ENCODE data around the gene ADCY3. TPM values are rescaled to one million over a fixed set of nuclear protein-coding genes. Genes with fewer than 3 reads are reported as not detected.

The ADCY3 gene
- total and polyA plus RNA-seq, 2 of the 13 experiments (the other 11 are each of a cell fraction or from before 2014, with no cell fraction given): 0.11 to 0.61 TPM

GRCh38 chr2:24792874-24793760 is 126.9 kb downstream of the ADCY3 start, which contains the start of the genes CENPO and PTRHD1 (continued):
- no peak for TF ChIP-seq ZNF75D (CRISPR knock-in tag; IDR thresholded peaks at IDR 0.05; ENCODE audit: borderline replicate concordance)
- peak; percentile 88 for TF ChIP-seq BCL3 (CRISPR knock-in tag; IDR thresholded peaks at IDR 0.05)
- peak; percentile 30; the same call in 1 of the 2 replicates for TF ChIP-seq HNF4G (IDR thresholded peaks at IDR 0.05; ENCODE audit: borderline replicate concordance, low read depth, low read length)
- TF ChIP-seq HNF4G (CRISPR knock-in tag; IDR thresholded peaks at IDR 0.05; ENCODE audit: borderline replicate concordance, low read depth): peak; percentile 76
- no peak for TF ChIP-seq ZSCAN22 (CRISPR knock-in tag; IDR thresholded peaks at IDR 0.05)
- no peak for TF ChIP-seq NFIB (CRISPR knock-in tag; IDR thresholded peaks at IDR 0.05; ENCODE audit: borderline replicate concordance)
- 0 out of 2 replicates have a peak, but pooled peaks have one; percentile 56 for TF ChIP-seq AHDC1 (CRISPR knock-in tag; IDR thresholded peaks at IDR 0.05; ENCODE audit: borderline replicate concordance)
- TF ChIP-seq ZFP82 (CRISPR knock-in tag; IDR thresholded peaks at IDR 0.05; ENCODE audit: borderline replicate concordance): peak; percentile 89; the same call in 1 of the 2 replicates
- TF ChIP-seq KDM3A (CRISPR knock-in tag; IDR thresholded peaks at IDR 0.05; ENCODE audit: low read depth): peak; percentile 82; the same call in 1 of the 2 replicates
- TF ChIP-seq YEATS4 (CRISPR knock-in tag; IDR thresholded peaks at IDR 0.05; ENCODE audit: borderline replicate concordance): peak; percentile 97
- TF ChIP-seq PAF1 (CRISPR knock-in tag; IDR thresholded peaks at IDR 0.05): no peak
- peak; percentile 83 for TF ChIP-seq MED1 (CRISPR knock-in tag; IDR thresholded peaks at IDR 0.05)
- peak; percentile 69 for TF ChIP-seq MED13 (CRISPR knock-in tag; IDR thresholded peaks at IDR 0.05)
- no peak for TF ChIP-seq JUN (CRISPR knock-in tag; IDR thresholded peaks at IDR 0.05)
- peak; percentile 87 for TF ChIP-seq ZNF747 (CRISPR knock-in tag; IDR thresholded peaks at IDR 0.05; ENCODE audit: borderline replicate concordance)
- peak; percentile 91 for TF ChIP-seq ZSCAN9 (CRISPR knock-in tag; IDR thresholded peaks at IDR 0.05; ENCODE audit: borderline replicate concordance)
- peak; percentile 5; the same call in 1 of the 2 replicates for TF ChIP-seq FOXA3 (CRISPR knock-in tag; IDR thresholded peaks at IDR 0.05)
- TF ChIP-seq ZNF605 (CRISPR knock-in tag; IDR thresholded peaks at IDR 0.05): peak; percentile 85
- TF ChIP-seq NBN (conservative IDR thresholded peaks at IDR 0.05): no peak
- TF ChIP-seq ZFP36L2 (CRISPR knock-in tag; IDR thresholded peaks at IDR 0.05): no peak
- no peak; the same call in 1 of the 2 replicates for TF ChIP-seq RELA (CRISPR knock-in tag; IDR thresholded peaks at IDR 0.05)
- TF ChIP-seq ZNF790 (CRISPR knock-in tag; IDR thresholded peaks at IDR 0.05; ENCODE audit: borderline replicate concordance): peak; percentile 90; the same call in 1 of the 2 replicates
- peak; percentile 98 for TF ChIP-seq PHF8 (CRISPR knock-in tag; IDR thresholded peaks at IDR 0.05)
- no peak for TF ChIP-seq TRIM24 (CRISPR knock-in tag; IDR thresholded peaks at IDR 0.05)
- no peak for TF ChIP-seq ZNF10 (CRISPR knock-in tag; IDR thresholded peaks at IDR 0.05; ENCODE audit: borderline replicate concordance, low read depth)

All from HepG2 (cell line).